Astrocyte (in vitro differentiated cells and primary cell): ENCODE measurements around the gene UBR3. TPM values are rescaled to one million over a fixed set of nuclear protein-coding genes. Genes with fewer than 3 reads are reported as not detected.

Source experiments
- DNase-seq: peaks from one replicate; pipeline ENCODE4 v3.0.0-alpha.2; 2010; ENCODE audit warnings: low read depth
- FAIRE-seq: peaks from 2 replicates; lab custom pipeline; 2011; peaks lifted over from hg19 to GRCh38; lab: Jason Lieb, UNC
- H2AFZ ChIP-seq: 2 replicates; pipeline ENCODE4 v1.6.0; 2012; ENCODE audit warnings: low read depth, low read length, inconsistent platforms
- H3K27ac ChIP-seq: 2 replicates; pipeline ENCODE4 v1.5.1; 2011; ENCODE audit warnings: low read depth, low read length, inconsistent platforms
- H3K27me3 ChIP-seq: 2 replicates; pipeline ENCODE4 v1.6.0; 2011; ENCODE audit warnings: low read length, inconsistent platforms; ENCODE audit not compliant: insufficient read depth
- H3K36me3 ChIP-seq: 2 replicates; pipeline ENCODE4 v1.5.1; 2011; ENCODE audit warnings: low read length, inconsistent platforms; ENCODE audit not compliant: insufficient read depth
- H3K4me1 ChIP-seq: 2 replicates; pipeline ENCODE4 v1.5.1; 2011; ENCODE audit warnings: low read length, inconsistent platforms; ENCODE audit not compliant: insufficient read depth
- H3K4me2 ChIP-seq: 2 replicates; pipeline ENCODE4 v1.6.0; 2012; ENCODE audit warnings: low read length, inconsistent platforms
- H3K4me3 ChIP-seq: 2 replicates; pipeline ENCODE4 v1.5.1; 2011; ENCODE audit warnings: low read depth, mild to moderate bottlenecking, low read length, inconsistent platforms; ENCODE audit not compliant: insufficient read depth
- H3K79me2 ChIP-seq: 2 replicates; pipeline ENCODE4 v1.6.0; 2012; ENCODE audit warnings: mild to moderate bottlenecking, low read length, inconsistent platforms; ENCODE audit not compliant: insufficient read depth
- H3K9ac ChIP-seq: 2 replicates; pipeline ENCODE4 v1.6.0; 2012; ENCODE audit warnings: mild to moderate bottlenecking, low read length, inconsistent platforms
- H3K9me3 ChIP-seq: 2 replicates; pipeline ENCODE4 v1.5.1; 2012; ENCODE audit warnings: low read depth, mild to moderate bottlenecking, low read length, inconsistent platforms; ENCODE audit not compliant: insufficient read depth
- H4K20me1 ChIP-seq: 2 replicates; pipeline ENCODE4 v1.6.0; 2012; ENCODE audit warnings: low read length, inconsistent platforms; ENCODE audit not compliant: insufficient read depth
- H3K27ac Mint-ChIP-seq: one replicate; pipeline ENCODE4 v1.8.0; 2021; ENCODE audit warnings: mild to moderate bottlenecking, mixed read lengths; ENCODE audit not compliant: unreplicated experiment
- H3K27me3 Mint-ChIP-seq: one replicate; pipeline ENCODE4 v1.8.0; 2021; ENCODE audit warnings: low read depth, mixed read lengths; ENCODE audit not compliant: unreplicated experiment
- H3K36me3 Mint-ChIP-seq: one replicate; pipeline ENCODE4 v1.8.0; 2021; ENCODE audit warnings: low read depth, mixed read lengths; ENCODE audit not compliant: unreplicated experiment
- H3K4me1 Mint-ChIP-seq: one replicate; pipeline ENCODE4 v1.8.0; 2021; ENCODE audit warnings: low read depth, mixed read lengths; ENCODE audit not compliant: unreplicated experiment
- H3K4me3 Mint-ChIP-seq: one replicate; pipeline ENCODE4 v1.8.0; 2021; ENCODE audit warnings: mild to moderate bottlenecking, moderate library complexity, mixed read lengths; ENCODE audit not compliant: unreplicated experiment
- H3K9me3 Mint-ChIP-seq: one replicate; pipeline ENCODE4 v1.8.0; 2021; ENCODE audit warnings: mild to moderate bottlenecking, mixed read lengths; ENCODE audit not compliant: unreplicated experiment
- EZH2 ChIP-seq: IDR thresholded peaks from 2 replicates; pipeline ENCODE4 v1.6.1; 2012; ENCODE audit warnings: mild to moderate bottlenecking, low read length, inconsistent platforms; ENCODE audit not compliant: insufficient read depth
- total RNA-seq: library from RNA; stranded (reverse); gene quantifications from 2 replicates; pipeline ENCODE4 v1.2.1, GENCODE V29; 2021
- TF ChIP-seq, protein P1 (sequence below): IDR thresholded peaks from 2 replicates; pipeline ENCODE4 v1.5.1; 2011; ENCODE audit warnings: low read depth, mild to moderate bottlenecking, inconsistent platforms, low read length, moderate library complexity; ENCODE audit not compliant: insufficient read depth

UBR3 gene
- total RNA-seq, 1 donor from 2014 or later, result 18.7 TPM

GRCh38 chr2:169781249-169782013, 45.8 kb upstream of the UBR3 start:
- DNase-seq, result no peak
- H3K4me3 Mint-ChIP-seq, result no peak overlapping the region
- no peak overlapping the region for H3K4me3 ChIP-seq
- no peaks in the 10 kb centered on the region for H3K79me2 ChIP-seq
- H3K27ac Mint-ChIP-seq, result no peak overlapping the region
- no peaks in the 10 kb centered on the region for H3K36me3 Mint-ChIP-seq
- H3K4me1 ChIP-seq, result peaks cover 4% of the 10 kb centered on the region
- no peaks in the 10 kb centered on the region for H3K36me3 ChIP-seq
- H3K27ac ChIP-seq, result no peak overlapping the region
- H2AFZ ChIP-seq, result no peak overlapping the region
- no peaks in the 10 kb centered on the region for H3K27me3 ChIP-seq
- no peaks in the 10 kb centered on the region for H3K9me3 Mint-ChIP-seq
- H3K9ac ChIP-seq, result no peak overlapping the region
- TF ChIP-seq, protein P1, sequence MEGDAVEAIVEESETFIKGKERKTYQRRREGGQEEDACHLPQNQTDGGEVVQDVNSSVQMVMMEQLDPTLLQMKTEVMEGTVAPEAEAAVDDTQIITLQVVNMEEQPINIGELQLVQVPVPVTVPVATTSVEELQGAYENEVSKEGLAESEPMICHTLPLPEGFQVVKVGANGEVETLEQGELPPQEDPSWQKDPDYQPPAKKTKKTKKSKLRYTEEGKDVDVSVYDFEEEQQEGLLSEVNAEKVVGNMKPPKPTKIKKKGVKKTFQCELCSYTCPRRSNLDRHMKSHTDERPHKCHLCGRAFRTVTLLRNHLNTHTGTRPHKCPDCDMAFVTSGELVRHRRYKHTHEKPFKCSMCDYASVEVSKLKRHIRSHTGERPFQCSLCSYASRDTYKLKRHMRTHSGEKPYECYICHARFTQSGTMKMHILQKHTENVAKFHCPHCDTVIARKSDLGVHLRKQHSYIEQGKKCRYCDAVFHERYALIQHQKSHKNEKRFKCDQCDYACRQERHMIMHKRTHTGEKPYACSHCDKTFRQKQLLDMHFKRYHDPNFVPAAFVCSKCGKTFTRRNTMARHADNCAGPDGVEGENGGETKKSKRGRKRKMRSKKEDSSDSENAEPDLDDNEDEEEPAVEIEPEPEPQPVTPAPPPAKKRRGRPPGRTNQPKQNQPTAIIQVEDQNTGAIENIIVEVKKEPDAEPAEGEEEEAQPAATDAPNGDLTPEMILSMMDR, result no peak
- TF ChIP-seq EZH2, result no peak
- peaks cover 4% of the 10 kb centered on the region for H3K4me1 Mint-ChIP-seq
- no peaks in the 10 kb centered on the region for H4K20me1 ChIP-seq
- peaks cover 2% of the 10 kb centered on the region for H3K27me3 Mint-ChIP-seq
- FAIRE-seq, result no peak
- no peak overlapping the region for H3K4me2 ChIP-seq
- no peaks in the 10 kb centered on the region for H3K9me3 ChIP-seq

DNA sequence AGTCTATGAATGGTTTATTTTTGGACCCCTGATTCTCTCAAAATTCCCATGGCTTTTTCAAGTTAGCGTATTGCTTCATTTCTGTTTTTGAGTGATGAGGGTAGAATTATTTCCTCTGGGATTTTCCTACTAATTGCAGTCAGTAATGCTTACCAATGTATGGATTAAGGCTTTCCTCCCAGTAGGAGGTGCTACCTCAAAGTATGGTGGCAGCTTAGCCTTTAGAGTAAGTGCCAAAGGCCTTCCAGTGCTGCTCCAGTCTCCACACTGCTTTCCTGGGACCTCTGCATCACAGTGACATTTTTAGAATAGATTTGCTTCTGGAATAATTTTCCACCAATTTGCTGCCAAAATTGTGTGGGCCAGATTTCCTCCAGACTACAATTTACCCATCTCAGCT, 44.7 kb upstream of the UBR3 start:
- DNase-seq, result no peak
- H3K36me3 ChIP-seq, result no peaks in the 10 kb centered on the region
- TF ChIP-seq, protein P1, result no peak
- no peak for TF ChIP-seq EZH2
- H2AFZ ChIP-seq, result no peak overlapping the region
- H3K4me3 ChIP-seq, result no peak overlapping the region
- H3K9me3 Mint-ChIP-seq, result no peaks in the 10 kb centered on the region
- no peaks in the 10 kb centered on the region for H3K36me3 Mint-ChIP-seq
- H4K20me1 ChIP-seq, result no peaks in the 10 kb centered on the region
- H3K79me2 ChIP-seq, result no peaks in the 10 kb centered on the region
- H3K9ac ChIP-seq, result no peak overlapping the region
- no peaks in the 10 kb centered on the region for H3K27me3 ChIP-seq
- peaks cover 2% of the 10 kb centered on the region for H3K27me3 Mint-ChIP-seq
- H3K9me3 ChIP-seq, result no peaks in the 10 kb centered on the region
- H3K4me1 Mint-ChIP-seq, result no peaks in the 10 kb centered on the region
- H3K4me3 Mint-ChIP-seq, result no peak overlapping the region
- no peak for FAIRE-seq
- no peak overlapping the region for H3K27ac ChIP-seq
- H3K4me1 ChIP-seq, result no peaks in the 10 kb centered on the region
- no peak overlapping the region for H3K27ac Mint-ChIP-seq
- no peak overlapping the region for H3K4me2 ChIP-seq

DNA sequence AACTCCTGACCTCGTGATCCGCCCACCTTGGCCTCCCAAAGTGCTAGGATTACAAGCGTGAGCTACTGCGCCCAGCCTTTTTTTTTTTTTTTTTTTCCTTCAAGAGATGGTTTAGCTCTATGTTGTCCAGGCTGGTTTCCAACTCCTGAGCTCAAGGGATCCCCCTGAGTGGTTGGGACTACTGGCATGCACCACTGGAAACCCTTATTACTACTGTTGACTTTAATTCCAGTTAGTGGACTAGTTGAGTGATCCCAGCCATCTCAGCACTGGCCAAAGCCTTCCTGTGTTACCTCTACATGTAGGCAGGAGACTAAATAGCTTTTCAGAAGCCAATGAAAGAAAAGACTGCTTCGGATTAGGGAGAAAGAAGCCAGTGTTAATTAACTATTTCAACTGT, 36.7 kb upstream of the UBR3 start:
- Histone ChIP-seq H3K9ac (no peak overlapping the region), H3K4me2 (no peak overlapping the region), H3K79me2 (no peaks in the 10 kb centered on the region), H3K27me3 (no peaks in the 10 kb centered on the region), H3K4me1 (peaks cover 3% of the 10 kb centered on the region), H3K36me3 (no peaks in the 10 kb centered on the region), H2AFZ (no peak overlapping the region), H3K4me3 (no peak overlapping the region), H3K9me3 (no peaks in the 10 kb centered on the region), H4K20me1 (no peaks in the 10 kb centered on the region), H3K27ac (no peak overlapping the region)
- Mint-ChIP-seq H3K9me3 (no peaks in the 10 kb centered on the region), H3K4me3 (no peak overlapping the region), H3K27ac (no peak overlapping the region), H3K36me3 (no peaks in the 10 kb centered on the region), H3K4me1 (no peaks in the 10 kb centered on the region), H3K27me3 (peaks cover 1% of the 10 kb centered on the region)
- DNase-seq, result no peak
- TF ChIP-seq, protein P1, result no peak
- TF ChIP-seq EZH2, result no peak
- no peak for FAIRE-seq
